H1 (cell line): Measurements from ENCODE around the gene FOXI1. TPM values are rescaled to one million over a fixed set of nuclear protein-coding genes. Genes with fewer than 3 reads are reported as not detected.

Experiments
- CTCF ChIA-PET: fragments of 300-600 bp; sonication (Branson Sonifier 250); formaldehyde crosslinking; loops from one replicate; lab custom pipeline; 2021; ENCODE audit not compliant: partially characterized antibody; lab: Charles Lee
- POLR2A ChIA-PET: fragments of 300-600 bp; sonication (Branson Sonifier 250); formaldehyde crosslinking; loops from one replicate; lab custom pipeline; 2021; ENCODE audit warnings: inconsistent platforms; ENCODE audit not compliant: partially characterized antibody; lab: Charles Lee
- DNase-seq, 2 experiments: peaks; one replicate each; pipeline versions ENCODE4 v3.0.0 to v3.0.0-alpha.2; 2010 to 2022; ENCODE audit warnings: low spot score in 2 of 2, low read depth in 1 of 2, mixed read lengths in 1 of 2
- FAIRE-seq: peaks from 2 replicates; lab custom pipeline; 2011; peaks lifted over from hg19 to GRCh38; lab: Jason Lieb, UNC
- H2AFZ ChIP-seq: 2 replicates; pipeline ENCODE4 v1.8.1; 2012; ENCODE audit warnings: low read length, inconsistent platforms
- H2AK5ac ChIP-seq: 2 replicates; pipeline ENCODE4 v1.6.1; 2013; ENCODE audit warnings: low read depth, low read length
- H2BK120ac ChIP-seq: replicated peaks from 2 replicates; pipeline ENCODE3; 2013; ENCODE audit warnings: low read depth, low read length, inconsistent platforms
- H2BK12ac ChIP-seq: 2 replicates; pipeline ENCODE4 v1.6.1; 2013; ENCODE audit warnings: low read depth, low read length
- H2BK15ac ChIP-seq: 2 replicates; pipeline ENCODE4 v1.6.1; 2013; ENCODE audit warnings: low read length
- H2BK20ac ChIP-seq: 2 replicates; pipeline ENCODE4 v1.6.1; 2013; ENCODE audit warnings: low read length
- H2BK5ac ChIP-seq: 2 replicates; pipeline ENCODE4 v1.6.1; 2013; ENCODE audit warnings: low read depth, low read length
- H3K14ac ChIP-seq: 2 replicates; pipeline ENCODE4 v1.6.1; 2013; ENCODE audit warnings: inconsistent platforms; ENCODE audit not compliant: insufficient read length
- H3K18ac ChIP-seq: 2 replicates; pipeline ENCODE4 v1.6.1; 2013; ENCODE audit warnings: low read length; ENCODE audit errors: extremely low read depth
- H3K23ac ChIP-seq: 2 replicates; pipeline ENCODE4 v1.6.1; 2013; ENCODE audit warnings: inconsistent platforms; ENCODE audit not compliant: insufficient read length
- H3K23me2 ChIP-seq: 2 replicates; pipeline ENCODE4 v1.6.1; 2013; ENCODE audit warnings: low read depth, low read length
- H3K27ac ChIP-seq: 2 replicates; pipeline ENCODE4 v1.6.1; 2011; ENCODE audit warnings: low read depth, low read length, inconsistent platforms
- H3K27me3 ChIP-seq, 4 experiments: replicated peaks in 1 of 4; 1 replicate in 1 of 4; 2 replicates in 3 of 4; pipeline versions ENCODE4 v1.6.1 to v1.8.1; 2011 to 2013; ENCODE audit warnings: low read length in 3 of 4, mild to moderate bottlenecking in 3 of 4, inconsistent platforms in 2 of 4, mixed read lengths in 2 of 4, moderate library complexity in 1 of 4; ENCODE audit not compliant: control insufficient read depth in 3 of 4, insufficient read depth in 3 of 4; ENCODE audit errors: extremely low read depth in 1 of 4
- H3K36me3 ChIP-seq, 4 experiments: 2 replicates each; pipeline versions ENCODE4 v1.6.1 to v1.8.1; 2011 to 2013; ENCODE audit warnings: mild to moderate bottlenecking in 4 of 4, low read length in 3 of 4, moderate library complexity in 2 of 4, control low read depth in 1 of 4, inconsistent platforms in 1 of 4; ENCODE audit not compliant: insufficient read depth in 4 of 4, control insufficient read depth in 2 of 4
- H3K4ac ChIP-seq: replicated peaks from 2 replicates; pipeline ENCODE3; 2013; ENCODE audit warnings: low read length, low read depth, mixed read lengths, inconsistent platforms; ENCODE audit not compliant: insufficient read length
- H3K4me1 ChIP-seq, 4 experiments: replicated peaks in 1 of 4; 1 replicate in 1 of 4; 2 replicates in 3 of 4; pipeline versions ENCODE4 v1.6.1 to v1.8.1; 2011 to 2013; ENCODE audit warnings: low read length in 3 of 4, inconsistent platforms in 2 of 4, mixed read lengths in 1 of 4; ENCODE audit not compliant: insufficient read depth in 4 of 4, control insufficient read depth in 3 of 4
- H3K4me2 ChIP-seq, 2 experiments: 2 replicates each; pipeline versions ENCODE4 v1.6.1 to v1.8.1; 2011 to 2013; ENCODE audit warnings: low read depth in 2 of 2, low read length in 2 of 2, control low read depth in 1 of 2, inconsistent platforms in 1 of 2, mild to moderate bottlenecking in 1 of 2; ENCODE audit not compliant: insufficient read depth in 1 of 2
- H3K4me3 ChIP-seq, 4 experiments: fragments of 200-600, 300-600 bp in 1 of 4; sonication (generic), shearing (Covaris generic), sonication (Bioruptor Twin) in 1 of 4; 2 replicates each; pipeline versions ENCODE4 v1.5.1 to v1.8.1; 2011 to 2016; ENCODE audit warnings: low read length in 4 of 4, low read depth in 3 of 4, control low read depth in 2 of 4, inconsistent platforms in 2 of 4, mild to moderate bottlenecking in 2 of 4, mixed read lengths in 1 of 4, moderate library complexity in 1 of 4; ENCODE audit not compliant: insufficient read depth in 2 of 4; ENCODE audit errors: extremely low read depth in 1 of 4
- H3K56ac ChIP-seq: replicated peaks from 2 replicates; pipeline ENCODE3; 2013; ENCODE audit warnings: low read depth, mild to moderate bottlenecking, mixed read lengths, low read length, inconsistent platforms; ENCODE audit not compliant: insufficient read length
- H3K79me1 ChIP-seq: 2 replicates; pipeline ENCODE4 v1.6.1; 2013; ENCODE audit warnings: low read depth, low read length, control low read depth
- H3K79me2 ChIP-seq, 2 experiments: 2 replicates each; pipeline versions ENCODE4 v1.6.1 to v1.8.1; 2012 to 2013; ENCODE audit warnings: low read length in 2 of 2, mild to moderate bottlenecking in 2 of 2, inconsistent platforms in 1 of 2; ENCODE audit not compliant: insufficient read depth in 2 of 2, control insufficient read depth in 1 of 2
- H3K9ac ChIP-seq, 4 experiments: replicated peaks in 1 of 4; 1 replicate in 1 of 4; 2 replicates in 3 of 4; pipeline versions ENCODE4 v1.6.1 to v1.8.1; 2011 to 2013; ENCODE audit warnings: low read depth in 3 of 4, low read length in 3 of 4, control low read depth in 2 of 4, mild to moderate bottlenecking in 2 of 4, moderate library complexity in 2 of 4, inconsistent platforms in 1 of 4; ENCODE audit errors: extremely low read depth in 1 of 4
- H3K9me3 ChIP-seq, 2 experiments: 2 replicates each; pipeline versions ENCODE4 v1.6.1 to v1.8.1; 2012 to 2013; ENCODE audit warnings: mild to moderate bottlenecking in 2 of 2, moderate library complexity in 2 of 2, control low read depth in 1 of 2, inconsistent platforms in 1 of 2, low read depth in 1 of 2, low read length in 1 of 2, mixed read lengths in 1 of 2; ENCODE audit not compliant: insufficient read depth in 2 of 2
- H4K20me1 ChIP-seq, 2 experiments: replicated peaks in 1 of 2; 2 replicates each; pipeline versions ENCODE3 to v1.8.1; 2011 to 2013; ENCODE audit warnings: inconsistent platforms in 2 of 2, low read length in 2 of 2, mild to moderate bottlenecking in 1 of 2; ENCODE audit not compliant: insufficient read depth in 2 of 2, control insufficient read depth in 1 of 2
- H4K5ac ChIP-seq: 2 replicates; pipeline ENCODE4 v1.6.1; 2013; ENCODE audit warnings: low read length, low read depth, mixed read lengths, inconsistent platforms; ENCODE audit not compliant: insufficient read length
- H4K8ac ChIP-seq: 2 replicates; pipeline ENCODE4 v1.8.0; 2013; ENCODE audit warnings: mild to moderate bottlenecking, moderate library complexity, low read length, inconsistent platforms; ENCODE audit not compliant: insufficient read depth; ENCODE audit errors: extremely low read depth
- H4K91ac ChIP-seq: replicated peaks from 2 replicates; pipeline ENCODE3; 2013; ENCODE audit warnings: low read length, mixed read lengths, inconsistent platforms; ENCODE audit not compliant: insufficient read length
- BRCA1 ChIP-seq: IDR thresholded peaks from 2 replicates; pipeline ENCODE4 v1.6.1; 2012; ENCODE audit warnings: low read depth, low read length, improper control_type of control experiment
- E2F6 ChIP-seq: IDR thresholded peaks from 2 replicates; pipeline ENCODE4 v1.6.1; 2012; ENCODE audit warnings: inconsistent platforms
- EP300 ChIP-seq, 2 experiments: IDR thresholded peaks; 1 replicate in 1 of 2; 2 replicates in 1 of 2; pipeline ENCODE4 v1.6.1; 2011 to 2012; ENCODE audit warnings: low read depth in 2 of 2, low read length in 2 of 2, mild to moderate bottlenecking in 2 of 2, borderline replicate concordance in 1 of 2, inconsistent platforms in 1 of 2, moderate library complexity in 1 of 2
- GABPA ChIP-seq: IDR thresholded peaks from 2 replicates; pipeline ENCODE4 v1.6.1; 2011; ENCODE audit warnings: mild to moderate bottlenecking, low read length, moderate library complexity, borderline replicate concordance; ENCODE audit not compliant: insufficient read depth
- HDAC2 ChIP-seq, 2 experiments: fragments of 300-600 bp in 1 of 2; sonication (generic) in 1 of 2; IDR thresholded peaks; 2 replicates each; pipeline ENCODE4 v1.6.1; 2011 to 2012; ENCODE audit warnings: low read depth in 2 of 2, low read length in 2 of 2, mild to moderate bottlenecking in 2 of 2, moderate library complexity in 2 of 2, borderline replicate concordance in 1 of 2, inconsistent platforms in 1 of 2
- MAFK ChIP-seq: IDR thresholded peaks from 2 replicates; pipeline ENCODE4 v1.6.1; 2012; ENCODE audit warnings: low read depth, mild to moderate bottlenecking, improper control_type of control experiment, low read length
- NANOG ChIP-seq: IDR thresholded peaks from 2 replicates; pipeline ENCODE4 v1.6.1; 2011; ENCODE audit warnings: low read length, low read depth, mild to moderate bottlenecking, inconsistent platforms; ENCODE audit not compliant: insufficient read depth, poor library complexity, severe bottlenecking
- NRF1 ChIP-seq: IDR thresholded peaks from 2 replicates; pipeline ENCODE4 v1.6.1; 2011; ENCODE audit warnings: mild to moderate bottlenecking, low read depth, low read length, improper control_type of control experiment
- RXRA ChIP-seq: IDR thresholded peaks from 2 replicates; pipeline ENCODE4 v1.6.1; 2011; ENCODE audit warnings: low read depth, mild to moderate bottlenecking, low read length, moderate library complexity; ENCODE audit not compliant: insufficient read depth
- TEAD4 ChIP-seq: IDR thresholded peaks from 2 replicates; pipeline ENCODE4 v1.6.1; 2012; ENCODE audit warnings: low read depth, low read length, inconsistent platforms, mixed read lengths
- WGBS, 2 experiments: shearing (Covaris generic) in 1 of 2; methylation state at CpG; one replicate each; pipeline versions ENCODE4 v1.1.6 to v1.1.7; 2013 to 2015; ENCODE audit warnings: low lambda C conversion rate in 2 of 2, mixed read lengths in 2 of 2, inconsistent platforms in 1 of 2, low coverage in 1 of 2, missing lambda C conversion rate in 1 of 2; ENCODE audit not compliant: insufficient replicate concordance in 2 of 2, insufficient coverage in 1 of 2, insufficient read length in 1 of 2; ENCODE audit errors: extremely low coverage in 1 of 2, missing lambda C conversion rate in 1 of 2; 5-methylcytosine and 5-hydroxymethylcytosine counted together
- polyA plus RNA-seq, 7 experiments: library from polyadenylated mRNA; depleted of rRNA in 3 of 7; stranded (reverse) in 5 of 7; unstranded in 2 of 7; fragments of >200 nt in 5 of 7; fragments of 200-250 nt in 2 of 7; gene quantifications; 1 replicate in 5 of 7; 2 replicates in 1 of 7; 4 replicates in 1 of 7; pipeline versions ENCODE4 v1.2.1 to v1.2.3, GENCODE V29; 2011 to 2013; ENCODE audit warnings: missing spikeins in 2 of 7, mixed read lengths in 2 of 7
- total RNA-seq: library from RNA; stranded (reverse); fragmentation: NEBNext Ultra II Directional; extraction: Animal tissue kit (Norgen Biotek cat#: 25700); gene quantifications from 2 replicates; pipeline ENCODE4 v1.2.1, GENCODE V29; 2021

The FOXI1 gene
- total and polyA plus RNA-seq, 2 of the 8 experiments (the other 6 are each of a cell fraction or from before 2014, with no cell fraction given): not detected

DNA sequence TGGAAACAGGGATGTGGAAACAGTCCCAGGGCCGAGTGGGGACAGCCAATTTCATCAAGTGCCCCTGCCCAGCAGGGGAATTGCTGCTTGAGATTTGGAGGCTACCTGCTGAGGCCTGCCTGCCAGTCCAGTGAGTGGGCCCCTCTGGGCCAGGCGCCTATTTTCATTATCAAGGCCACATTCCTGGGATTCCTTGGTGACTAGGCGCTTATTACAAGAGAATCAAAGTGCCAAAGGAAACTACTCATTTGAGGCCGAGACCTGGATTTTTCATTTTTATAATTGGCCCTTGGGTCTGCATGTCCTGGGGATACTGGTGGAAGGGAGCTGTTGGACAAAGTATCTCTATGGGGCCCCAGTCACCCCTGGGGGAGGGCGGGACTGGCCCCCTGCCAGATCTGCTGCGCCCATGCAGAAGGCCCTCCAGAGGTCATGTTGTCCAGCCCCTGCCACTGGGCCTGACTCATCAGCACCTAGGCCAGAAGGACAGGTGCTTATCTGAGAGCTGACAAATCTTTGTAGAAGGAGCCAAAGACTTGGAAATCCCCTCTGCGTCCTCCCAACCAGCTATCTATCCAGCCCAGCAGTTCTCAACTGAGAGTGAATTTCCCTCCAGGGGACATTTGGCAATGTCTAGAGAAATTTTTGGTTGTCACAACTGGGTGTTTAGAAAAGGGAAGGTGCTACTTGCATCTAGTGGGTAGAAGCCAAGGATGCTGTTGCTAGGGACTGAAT lies 45.6 kb downstream of the FOXI1 start:
- Histone ChIP-seq H4K20me1 (no peaks in the 10 kb centered on the region), H3K9ac (no peak overlapping the region), H3K36me3 (no peaks in the 10 kb centered on the region), H3K4ac (no peak overlapping the region), H3K9me3 (no peaks in the 10 kb centered on the region), H3K27ac (no peak overlapping the region), H2BK12ac (no peak overlapping the region; the same call in 1 of the 2 replicates), H3K4me3 (no peak overlapping the region), H2AFZ (no peak overlapping the region), H2BK5ac (no peak overlapping the region), H2BK120ac (no peak overlapping the region), H3K14ac (no peak overlapping the region), H3K4me2 (no peak overlapping the region), H3K23ac (no peak overlapping the region), H3K79me1 (no peaks in the 10 kb centered on the region), H4K5ac (no peak overlapping the region), H3K79me2 (no peaks in the 10 kb centered on the region), H3K23me2 (no peaks in the 10 kb centered on the region), H4K91ac (peak overlapping the region; percentile 39), H3K56ac (no peak overlapping the region), H3K4me1 (peaks cover 0 to 12% (median 3%) of the 10 kb centered on the region in 4 experiments; a peak in 5 of 7 replicates), H4K8ac (no peak overlapping the region), H2BK15ac (no peak overlapping the region), H2AK5ac (no peak overlapping the region), H3K18ac (peak overlapping the region; percentile 63), H2BK20ac (no peak overlapping the region), H3K27me3 (no peaks in the 10 kb centered on the region)
- ChIA-PET POLR2A (no interaction called here), CTCF (interaction anchor here (1.0 to 1.6 kb wide), 5 partner anchors 28 to 356 kb away, joined by 3 to 4 read pairs (median 3); no protein-coding TSS in a partner anchor)
- DNase-seq (peak; percentile 53 to 56), FAIRE-seq (no peak)
- WGBS, 2 experiments: 61% methylated on average over 6 of the region's 7 CpGs; no CpG with 5 or more reads in 1 of the 2 experiments
- peak in 1 of 2 experiments; percentile 72; a peak in 1 of 3 replicates for TF ChIP-seq EP300 (IDR thresholded peaks at IDR 0.05; ENCODE audit: borderline replicate concordance in 1 of 2, low read depth in 2 of 2, low read length in 2 of 2)
- TF ChIP-seq BRCA1: no peak
- TF ChIP-seq NRF1: no peak
- 0 out of 4 replicates have a peak, but pooled peaks of 1 of the 2 experiments have one; percentile 81 for TF ChIP-seq HDAC2 (IDR thresholded peaks at IDR 0.05; ENCODE audit: borderline replicate concordance in 1 of 2, low read depth in 2 of 2, low read length in 2 of 2)
- no peak for TF ChIP-seq GABPA
- peak; percentile 72 for TF ChIP-seq MAFK
- peak; percentile 28 for TF ChIP-seq NANOG
- peak; percentile 36; the same call in 1 of the 2 replicates for TF ChIP-seq E2F6
- TF ChIP-seq TEAD4: peak; percentile 96
- TF ChIP-seq RXRA: no peak
